ENCODE data around the gene SLC35B4.

- TF ChIP-seq CTCF (IDR thresholded peaks at IDR 0.05): no peak
- no peak for TF ChIP-seq POLR2A (IDR thresholded peaks at IDR 0.05)
Measured at GRCh38 chr7:134284952-134285351, 31.8 kb downstream of the SLC35B4 start.
